Body of pancreas (tissue), 4 donors: ENCODE measurements around the gene LDLRAD3.

Source experiments
- POLR2A ChIP-seq, 3 donors: fragments of 450-650 bp; IDR thresholded peaks; one replicate each; pipeline ENCODE4 v1.6.1; 2016; ENCODE audit warnings: antibody characterized with exemption in 3 of 3, mild to moderate bottlenecking in 2 of 3
- TF ChIP-seq, protein P1 (sequence below), 7 experiments: fragments of 450-650 bp in 4 of 7; fragments of 200-600 bp in 3 of 7; sonication (generic) in 3 of 7; IDR thresholded peaks; one replicate each; pipeline ENCODE4 v1.5.1; 2016 to 2019; ENCODE audit warnings: antibody characterized with exemption in 7 of 7

DNA sequence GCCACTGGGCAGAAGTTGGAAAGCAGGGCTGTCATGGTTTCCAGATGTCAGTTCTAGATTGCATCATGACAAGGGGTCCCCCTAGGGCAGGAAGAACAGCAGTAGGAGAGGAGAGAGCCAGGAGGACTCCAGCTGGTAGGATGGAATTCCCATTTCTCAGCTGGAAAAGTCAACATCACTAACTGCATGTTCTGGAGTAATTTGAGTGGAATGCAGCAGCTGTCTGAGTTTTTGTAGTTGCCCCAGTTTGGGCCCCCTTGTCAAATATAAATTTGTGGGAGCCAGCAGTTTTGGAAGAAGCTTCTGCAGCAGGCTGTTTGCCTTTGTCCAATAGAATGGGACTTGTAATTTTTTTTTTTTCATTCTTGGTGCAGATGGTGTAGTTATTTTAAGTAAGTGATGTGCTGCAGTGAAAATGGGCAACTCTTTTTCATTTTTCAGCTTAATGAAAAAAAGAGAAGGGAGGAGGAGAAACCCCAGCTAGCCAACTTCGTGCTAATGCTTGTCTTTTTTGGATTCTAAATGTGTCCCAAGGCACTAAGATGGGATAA is 86.9 kb downstream of the LDLRAD3 start:
- TF ChIP-seq, protein P1, sequence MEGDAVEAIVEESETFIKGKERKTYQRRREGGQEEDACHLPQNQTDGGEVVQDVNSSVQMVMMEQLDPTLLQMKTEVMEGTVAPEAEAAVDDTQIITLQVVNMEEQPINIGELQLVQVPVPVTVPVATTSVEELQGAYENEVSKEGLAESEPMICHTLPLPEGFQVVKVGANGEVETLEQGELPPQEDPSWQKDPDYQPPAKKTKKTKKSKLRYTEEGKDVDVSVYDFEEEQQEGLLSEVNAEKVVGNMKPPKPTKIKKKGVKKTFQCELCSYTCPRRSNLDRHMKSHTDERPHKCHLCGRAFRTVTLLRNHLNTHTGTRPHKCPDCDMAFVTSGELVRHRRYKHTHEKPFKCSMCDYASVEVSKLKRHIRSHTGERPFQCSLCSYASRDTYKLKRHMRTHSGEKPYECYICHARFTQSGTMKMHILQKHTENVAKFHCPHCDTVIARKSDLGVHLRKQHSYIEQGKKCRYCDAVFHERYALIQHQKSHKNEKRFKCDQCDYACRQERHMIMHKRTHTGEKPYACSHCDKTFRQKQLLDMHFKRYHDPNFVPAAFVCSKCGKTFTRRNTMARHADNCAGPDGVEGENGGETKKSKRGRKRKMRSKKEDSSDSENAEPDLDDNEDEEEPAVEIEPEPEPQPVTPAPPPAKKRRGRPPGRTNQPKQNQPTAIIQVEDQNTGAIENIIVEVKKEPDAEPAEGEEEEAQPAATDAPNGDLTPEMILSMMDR (IDR thresholded peaks at IDR 0.05) = no peak
- no peak for TF ChIP-seq POLR2A (IDR thresholded peaks at IDR 0.05)
